SK-N-MC (cell line): Measurements from ENCODE around the gene ACSM6.

Experiments
- DNase-seq: peaks from one replicate; pipeline ENCODE4 v3.0.0-alpha.2; 2011; ENCODE audit warnings: low read depth, low spot score
- H3K27ac ChIP-seq: fragments of 200-600 bp; sonication (generic); 2 replicates; pipeline ENCODE4 v1.5.1; 2016; ENCODE audit warnings: mixed run types
- H3K36me3 ChIP-seq: fragments of 200-600 bp; sonication (generic); 2 replicates; pipeline ENCODE4 v1.6.1; 2017; ENCODE audit warnings: antibody characterized with exemption, low read length, mixed read lengths; ENCODE audit not compliant: insufficient read depth
- H3K4me3 ChIP-seq: fragments of 200-600 bp; sonication (generic); 2 replicates; pipeline ENCODE4 v1.5.1; 2016
- H3K9ac ChIP-seq: fragments of 200-600 bp; sonication (generic); 2 replicates; pipeline ENCODE4 v1.8.0; 2017; ENCODE audit warnings: mixed run types, mixed read lengths; ENCODE audit not compliant: insufficient read length
- H3K9me3 ChIP-seq: fragments of 200-600 bp; sonication (generic); 2 replicates; pipeline ENCODE4 v1.6.1; 2017; ENCODE audit warnings: low read depth, mild to moderate bottlenecking, antibody characterized with exemption, low read length, moderate library complexity, mixed read lengths
- EZH2 ChIP-seq: fragments of 200-600 bp; sonication (generic); IDR thresholded peaks from one replicate; pipeline ENCODE4 v1.6.1; 2017; ENCODE audit warnings: antibody characterized with exemption
- FOXP2 ChIP-seq: optimal IDR thresholded peaks from 2 replicates; pipeline ENCODE3; 2011; ENCODE audit warnings: mild to moderate bottlenecking, moderate library complexity; ENCODE audit not compliant: insufficient read depth; ENCODE audit errors: extremely low read length, control extremely low read depth
- POLR2AphosphoS5 ChIP-seq: IDR thresholded peaks from 2 replicates; pipeline ENCODE4 v1.6.1; 2012; ENCODE audit warnings: mild to moderate bottlenecking, low read depth, low read length, borderline replicate concordance

Gene ACSM6

GRCh38 chr10:95247881-95248583 lies 54.0 kb downstream of the ACSM6 start:
- TF ChIP-seq POLR2AphosphoS5 = no peak
- Histone ChIP-seq H3K9ac (no peak overlapping the region), H3K27ac (no peak overlapping the region), H3K9me3 (no peaks in the 10 kb centered on the region), H3K4me3 (no peak overlapping the region), H3K36me3 (no peaks in the 10 kb centered on the region)
- DNase-seq = no peak

GRCh38 chr10:95248989-95249388 lies 55.0 kb downstream of the ACSM6 start:
- DNase-seq = no peak
- Histone ChIP-seq H3K9me3 (no peaks in the 10 kb centered on the region), H3K4me3 (no peak overlapping the region), H3K27ac (no peak overlapping the region), H3K9ac (no peak overlapping the region), H3K36me3 (no peaks in the 10 kb centered on the region)
- TF ChIP-seq POLR2AphosphoS5 = no peak
- TF ChIP-seq FOXP2 = no peak
- TF ChIP-seq EZH2 = no peak

- H3K27ac ChIP-seq = no peak overlapping the region
- no peak for DNase-seq
- TF ChIP-seq EZH2 (no peak), POLR2AphosphoS5 (no peak), FOXP2 (no peak)
- no peaks in the 10 kb centered on the region for H3K9me3 ChIP-seq
- no peaks in the 10 kb centered on the region for H3K36me3 ChIP-seq
- H3K4me3 ChIP-seq = no peak overlapping the region
- H3K9ac ChIP-seq = no peak overlapping the region
Measured at GRCh38 chr10:95249467-95249866, 55.4 kb downstream of the ACSM6 start.

GRCh38 chr10:95250856-95251255 lies 56.8 kb downstream of the ACSM6 start:
- no peak overlapping the region for H3K9ac ChIP-seq
- H3K4me3 ChIP-seq = no peak overlapping the region
- H3K9me3 ChIP-seq = no peaks in the 10 kb centered on the region
- TF ChIP-seq EZH2 (no peak), POLR2AphosphoS5 (no peak), FOXP2 (no peak)
- no peak for DNase-seq
- no peak overlapping the region for H3K27ac ChIP-seq
- H3K36me3 ChIP-seq = no peaks in the 10 kb centered on the region

GRCh38 chr10:95253007-95253406 lies 59.0 kb downstream of the ACSM6 start:
- no peak for DNase-seq
- H3K9ac ChIP-seq = no peak overlapping the region
- no peaks in the 10 kb centered on the region for H3K9me3 ChIP-seq
- H3K4me3 ChIP-seq = no peak overlapping the region
- no peaks in the 10 kb centered on the region for H3K36me3 ChIP-seq
- H3K27ac ChIP-seq = no peak overlapping the region
- TF ChIP-seq EZH2 = no peak
- no peak for TF ChIP-seq FOXP2
- TF ChIP-seq POLR2AphosphoS5 = no peak

- no peak overlapping the region for H3K27ac ChIP-seq
- H3K36me3 ChIP-seq = no peaks in the 10 kb centered on the region
- H3K9ac ChIP-seq = no peak overlapping the region
- no peak for TF ChIP-seq POLR2AphosphoS5
- no peak overlapping the region for H3K4me3 ChIP-seq
- no peak for DNase-seq
- H3K9me3 ChIP-seq = no peaks in the 10 kb centered on the region
Measured at GRCh38 chr10:95253686-95254085, 59.6 kb downstream of the ACSM6 start.

- no peaks in the 10 kb centered on the region for H3K36me3 ChIP-seq
- TF ChIP-seq POLR2AphosphoS5 (no peak), FOXP2 (no peak), EZH2 (no peak)
- H3K4me3 ChIP-seq = no peak overlapping the region
- DNase-seq = no peak
- H3K9ac ChIP-seq = no peak overlapping the region
- no peaks in the 10 kb centered on the region for H3K9me3 ChIP-seq
- H3K27ac ChIP-seq = no peak overlapping the region
Measured at GRCh38 chr10:95254629-95255028, 60.6 kb downstream of the ACSM6 start.

GRCh38 chr10:95256268-95256667 lies 62.2 kb downstream of the ACSM6 start:
- no peak overlapping the region for H3K9ac ChIP-seq
- TF ChIP-seq FOXP2 = no peak
- no peak for TF ChIP-seq EZH2
- no peak for TF ChIP-seq POLR2AphosphoS5

GRCh38 chr10:95257849-95258248 lies 63.8 kb downstream of the ACSM6 start:
- no peaks in the 10 kb centered on the region for H3K9me3 ChIP-seq
- TF ChIP-seq EZH2 (no peak), POLR2AphosphoS5 (no peak), FOXP2 (no peak)
- no peak overlapping the region for H3K4me3 ChIP-seq
- H3K9ac ChIP-seq = no peak overlapping the region
- no peak overlapping the region for H3K27ac ChIP-seq
- no peaks in the 10 kb centered on the region for H3K36me3 ChIP-seq
- no peak for DNase-seq

More at GRCh38 chr10:95256268-95256667, 62.2 kb downstream of the ACSM6 start:
- Histone ChIP-seq H3K4me3 (no peak overlapping the region), H3K9me3 (no peaks in the 10 kb centered on the region), H3K27ac (no peak overlapping the region), H3K36me3 (no peaks in the 10 kb centered on the region)
- no peak for DNase-seq
